Activated T-cell treated with anti-CD3 and anti-CD28 coated beads for 24 hours (primary cell): Measurements from ENCODE around the gene STAT6.

Source experiments
- DNase-seq: peaks from one replicate; pipeline ENCODE4 v3.0.0-alpha.2; 2020; ENCODE audit warnings: low read depth

STAT6 gene

GRCh38 chr12:57145460-57146059 is 34.4 kb upstream of the STAT6 start:
- no peak for DNase-seq

- no peak for DNase-seq
Measured at GRCh38 chr12:57143454-57143853, 32.3 kb upstream of the STAT6 start.

- DNase-seq, result no peak
Measured at GRCh38 chr12:57142727-57143126, 31.6 kb upstream of the STAT6 start.

GRCh38 chr12:57142121-57142520 is 31.0 kb upstream of the STAT6 start:
- DNase-seq, result no peak

- no peak for DNase-seq
Measured at GRCh38 chr12:57141249-57141648, 30.1 kb upstream of the STAT6 start.

GRCh38 chr12:57139796-57140649 is 28.9 kb upstream of the STAT6 start:
- DNase-seq, result no peak

GRCh38 chr12:57138526-57139272 is 27.5 kb upstream of the STAT6 start:
- no peak for DNase-seq

GRCh38 chr12:57135527-57136326 is 24.6 kb upstream of the STAT6 start:
- no peak for DNase-seq

GRCh38 chr12:57134949-57135348 is 23.8 kb upstream of the STAT6 start:
- DNase-seq, result no peak

- DNase-seq, result no peak
Measured at GRCh38 chr12:57133916-57134315, 22.8 kb upstream of the STAT6 start.

- DNase-seq, result no peak
Measured at GRCh38 chr12:57133013-57133569, 21.9 kb upstream of the STAT6 start.

GRCh38 chr12:57131896-57132744 is 21.0 kb upstream of the STAT6 start:
- DNase-seq, result no peak

GRCh38 chr12:57130941-57131340 is 19.8 kb upstream of the STAT6 start:
- DNase-seq, result no peak

GRCh38 chr12:57129889-57130288 is 18.7 kb upstream of the STAT6 start:
- DNase-seq, result no peak

GRCh38 chr12:57129321-57129842 is 18.2 kb upstream of the STAT6 start:
- DNase-seq, result no peak

- DNase-seq, result no peak
Measured at GRCh38 chr12:57128519-57129247, 17.5 kb upstream of the STAT6 start.

- DNase-seq, result peak; percentile 60
Measured at GRCh38 chr12:57127726-57128518, 16.8 kb upstream of the STAT6 start, which contains the start of gene LRP1. Gene LRP1, plus strand, starts transcription at chr12:57128483. Its CDS starts 482 bp downstream, at chr12:57128965.

- no peak for DNase-seq
Measured at GRCh38 chr12:57127101-57127725, 16.1 kb upstream of the STAT6 start.
